Measurements from ENCODE around the gene GALNTL6.

Gene GALNTL6

GRCh38 chr4:173051716-173052115, 1238.5 kb downstream of the GALNTL6 start:
- no peak for DNase-seq (ENCODE audit: extremely low spot score)
- ChIA-PET POLR2A (no interaction called here), CTCF (no interaction called here)
- TF ChIP-seq LEF1 (IDR thresholded peaks at IDR 0.05; ENCODE audit: borderline replicate concordance) (no peak), HDGF (IDR thresholded peaks at IDR 0.05; ENCODE audit: borderline replicate concordance) (no peak), L3MBTL2 (conservative IDR thresholded peaks at IDR 0.05) (no peak), FOXM1 (IDR thresholded peaks at IDR 0.05; ENCODE audit: borderline replicate concordance) (no peak), NFRKB (IDR thresholded peaks at IDR 0.05) (no peak), SP1 (IDR thresholded peaks at IDR 0.05) (no peak), ZNF384 (IDR thresholded peaks at IDR 0.05) (no peak), ARNT (IDR thresholded peaks at IDR 0.05) (no peak), SUZ12 (IDR thresholded peaks at IDR 0.05) (no peak), FOXK2 (IDR thresholded peaks at IDR 0.05) (no peak)

- no peak for DNase-seq (ENCODE audit: extremely low spot score)
- TF ChIP-seq NFRKB (IDR thresholded peaks at IDR 0.05) (no peak), FOXM1 (IDR thresholded peaks at IDR 0.05; ENCODE audit: borderline replicate concordance) (no peak), FOXA1 (IDR thresholded peaks at IDR 0.05) (no peak), PKNOX1 (IDR thresholded peaks at IDR 0.05) (no peak), BHLHE40 (IDR thresholded peaks at IDR 0.05; ENCODE audit: borderline replicate concordance) (no peak), ELF4 (IDR thresholded peaks at IDR 0.05) (no peak), CTBP1 (IDR thresholded peaks at IDR 0.05; ENCODE audit: borderline replicate concordance) (no peak), ARNT (IDR thresholded peaks at IDR 0.05) (no peak), FOXK2 (IDR thresholded peaks at IDR 0.05) (no peak)
- ChIA-PET POLR2A (no interaction called here), CTCF (no interaction called here)
These were observed 1239.2 kb downstream of the GALNTL6 start for GRCh38 chr4:173052439-173052838.

GRCh38 chr4:173056271-173056670, 1243.1 kb downstream of the GALNTL6 start:
- POLR2A ChIA-PET, result interaction anchor here (1.5 to 1.8 kb wide), 2 partner anchors 15 to 279 kb away, joined by 3 to 5 read pairs; partner anchors contain the start of gene HMGB2
- TF ChIP-seq LEF1 (IDR thresholded peaks at IDR 0.05; ENCODE audit: borderline replicate concordance), result no peak
- CTCF ChIA-PET, result interaction anchor here (1.3 to 1.7 kb wide), 2 partner anchors 117 to 245 kb away, joined by 3 to 6 read pairs; no protein-coding TSS in a partner anchor
- no peak for DNase-seq (ENCODE audit: extremely low spot score)

- POLR2A ChIA-PET, result interaction anchor here (1.5 to 1.8 kb wide), 2 partner anchors 15 to 278 kb away, joined by 3 to 5 read pairs; partner anchors contain the start of gene HMGB2
- CTCF ChIA-PET, result interaction anchor here (1.3 to 1.7 kb wide), 2 partner anchors 116 to 245 kb away, joined by 3 to 6 read pairs; no protein-coding TSS in a partner anchor
- TF ChIP-seq TARDBP (IDR thresholded peaks at IDR 0.05), result no peak
- TF ChIP-seq FOXA1 (IDR thresholded peaks at IDR 0.05), result no peak
- TF ChIP-seq ZNF384 (IDR thresholded peaks at IDR 0.05), result no peak
- no peak for TF ChIP-seq ELF4 (IDR thresholded peaks at IDR 0.05)
- no peak for TF ChIP-seq NFRKB (IDR thresholded peaks at IDR 0.05)
- TF ChIP-seq SP1 (IDR thresholded peaks at IDR 0.05), result no peak
- TF ChIP-seq CTBP1 (IDR thresholded peaks at IDR 0.05; ENCODE audit: borderline replicate concordance), result no peak
- TF ChIP-seq FOXM1 (IDR thresholded peaks at IDR 0.05; ENCODE audit: borderline replicate concordance), result no peak
- no peak for TF ChIP-seq L3MBTL2 (conservative IDR thresholded peaks at IDR 0.05)
- no peak for TF ChIP-seq ARNT (IDR thresholded peaks at IDR 0.05)
- no peak for TF ChIP-seq HDGF (IDR thresholded peaks at IDR 0.05; ENCODE audit: borderline replicate concordance)
- TF ChIP-seq PKNOX1 (IDR thresholded peaks at IDR 0.05), result no peak
- TF ChIP-seq SUZ12 (IDR thresholded peaks at IDR 0.05), result no peak
- no peak for TF ChIP-seq FOXK2 (IDR thresholded peaks at IDR 0.05)
- no peak for TF ChIP-seq BHLHE40 (IDR thresholded peaks at IDR 0.05; ENCODE audit: borderline replicate concordance)
- TF ChIP-seq LEF1 (IDR thresholded peaks at IDR 0.05; ENCODE audit: borderline replicate concordance), result no peak
- DNase-seq (ENCODE audit: extremely low spot score), result no peak
These were observed 1243.5 kb downstream of the GALNTL6 start for GRCh38 chr4:173056710-173057109.

- DNase-seq (ENCODE audit: extremely low spot score), result no peak
- ChIA-PET CTCF (interaction anchor here (0.5 to 1.7 kb wide), 4 partner anchors 16 to 1165 kb away, joined by 3 to 6 read pairs (median 4); no protein-coding TSS in a partner anchor), POLR2A (interaction anchor here (1.4 to 1.8 kb wide), 3 partner anchors 11 to 277 kb away, joined by 3 to 7 read pairs (median 5); partner anchors contain the start of gene HMGB2)
- no peak for TF ChIP-seq BHLHE40 (IDR thresholded peaks at IDR 0.05; ENCODE audit: borderline replicate concordance)
- TF ChIP-seq TARDBP (IDR thresholded peaks at IDR 0.05), result no peak
- no peak for TF ChIP-seq CTBP1 (IDR thresholded peaks at IDR 0.05; ENCODE audit: borderline replicate concordance)
- no peak for TF ChIP-seq PKNOX1 (IDR thresholded peaks at IDR 0.05)
- no peak for TF ChIP-seq ARNT (IDR thresholded peaks at IDR 0.05)
- no peak for TF ChIP-seq LEF1 (IDR thresholded peaks at IDR 0.05; ENCODE audit: borderline replicate concordance)
- TF ChIP-seq NFRKB (IDR thresholded peaks at IDR 0.05), result no peak
- TF ChIP-seq FOXM1 (IDR thresholded peaks at IDR 0.05; ENCODE audit: borderline replicate concordance), result no peak
- no peak for TF ChIP-seq FOXA1 (IDR thresholded peaks at IDR 0.05)
These were observed 1244.2 kb downstream of the GALNTL6 start for GRCh38 chr4:173057442-173057841.

GRCh38 chr4:173057901-173058300, 1244.7 kb downstream of the GALNTL6 start:
- DNase-seq (ENCODE audit: extremely low spot score), result no peak
- ChIA-PET POLR2A (interaction anchor here (1.4 to 1.8 kb wide), 2 partner anchors 10 to 277 kb away, joined by 5 to 7 read pairs; partner anchors contain the start of gene HMGB2), CTCF (interaction anchor here (0.5 to 1.7 kb wide), 3 partner anchors 17 to 1165 kb away, joined by 3 to 6 read pairs (median 4); no protein-coding TSS in a partner anchor)
- TF ChIP-seq BHLHE40 (IDR thresholded peaks at IDR 0.05; ENCODE audit: borderline replicate concordance), result no peak

- DNase-seq (ENCODE audit: extremely low spot score), result no peak
- ChIA-PET POLR2A (no interaction called here), CTCF (no interaction called here)
- no peak for TF ChIP-seq ELF4 (IDR thresholded peaks at IDR 0.05)
- TF ChIP-seq TARDBP (IDR thresholded peaks at IDR 0.05), result no peak
- TF ChIP-seq SUZ12 (IDR thresholded peaks at IDR 0.05), result no peak
- TF ChIP-seq FOXM1 (IDR thresholded peaks at IDR 0.05; ENCODE audit: borderline replicate concordance), result no peak
- TF ChIP-seq NFRKB (IDR thresholded peaks at IDR 0.05), result no peak
- no peak for TF ChIP-seq ARNT (IDR thresholded peaks at IDR 0.05)
- no peak for TF ChIP-seq FOXK2 (IDR thresholded peaks at IDR 0.05)
- no peak for TF ChIP-seq FOXA1 (IDR thresholded peaks at IDR 0.05)
- no peak for TF ChIP-seq ZNF384 (IDR thresholded peaks at IDR 0.05)
- no peak for TF ChIP-seq LEF1 (IDR thresholded peaks at IDR 0.05; ENCODE audit: borderline replicate concordance)
- no peak for TF ChIP-seq SP1 (IDR thresholded peaks at IDR 0.05)
- TF ChIP-seq HDGF (IDR thresholded peaks at IDR 0.05; ENCODE audit: borderline replicate concordance), result no peak
- TF ChIP-seq CTBP1 (IDR thresholded peaks at IDR 0.05; ENCODE audit: borderline replicate concordance), result no peak
These were observed 1248.0 kb downstream of the GALNTL6 start for GRCh38 chr4:173061160-173061559.
